Fibroblast of lung (primary cell): ENCODE data around the gene DARS1.

Experiments
- EZH2 ChIP-seq: IDR thresholded peaks from 2 replicates; pipeline ENCODE4 v1.5.1; 2012; ENCODE audit warnings: low read length, control low read depth, mild to moderate bottlenecking; ENCODE audit errors: missing control alignments
- TF ChIP-seq, protein P1 (sequence below), 2 donors: IDR thresholded peaks in 1 of 2; conservative IDR thresholded peaks in 1 of 2; 1 replicate in 1 of 2; 2 replicates in 1 of 2; pipeline ENCODE4 v1.5.1; 2011 to 2012; ENCODE audit warnings: low read length in 2 of 2, control low read depth in 1 of 2, inconsistent platforms in 1 of 2, low read depth in 1 of 2, mild to moderate bottlenecking in 1 of 2

DNA sequence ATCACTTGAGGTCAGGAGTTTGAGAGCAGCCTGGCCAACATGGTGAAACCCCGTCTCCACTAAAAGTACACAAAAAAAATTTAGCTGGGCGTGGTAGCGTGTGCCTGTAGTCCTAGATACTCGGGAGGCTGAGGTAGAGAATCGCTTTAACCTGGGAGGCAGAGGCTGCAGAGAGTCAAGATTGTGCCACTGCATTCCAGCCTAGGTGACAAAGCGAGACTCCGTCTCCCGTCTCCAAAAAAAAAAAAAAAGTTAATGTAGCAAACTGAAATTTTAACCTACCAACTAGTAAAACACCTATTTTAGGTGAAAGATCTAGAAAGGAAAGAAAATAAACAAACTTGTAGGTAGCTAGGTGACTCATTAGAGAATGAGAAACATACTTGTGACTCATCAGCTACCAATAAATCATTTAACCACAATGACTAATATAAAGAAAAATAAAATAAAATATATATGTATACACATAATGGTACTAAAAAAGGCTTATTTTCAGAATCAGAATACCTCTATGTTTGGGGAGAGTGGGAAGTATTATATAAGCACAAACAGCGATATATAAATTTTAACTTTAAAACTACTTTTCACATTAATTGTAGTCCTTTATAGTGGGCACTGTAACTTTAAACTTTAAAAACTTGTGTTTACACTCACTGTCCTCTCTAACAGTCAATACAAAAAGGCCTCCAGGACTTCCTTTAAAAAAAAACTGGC is 36.6 kb downstream of the DARS1 start:
- TF ChIP-seq, protein P1, sequence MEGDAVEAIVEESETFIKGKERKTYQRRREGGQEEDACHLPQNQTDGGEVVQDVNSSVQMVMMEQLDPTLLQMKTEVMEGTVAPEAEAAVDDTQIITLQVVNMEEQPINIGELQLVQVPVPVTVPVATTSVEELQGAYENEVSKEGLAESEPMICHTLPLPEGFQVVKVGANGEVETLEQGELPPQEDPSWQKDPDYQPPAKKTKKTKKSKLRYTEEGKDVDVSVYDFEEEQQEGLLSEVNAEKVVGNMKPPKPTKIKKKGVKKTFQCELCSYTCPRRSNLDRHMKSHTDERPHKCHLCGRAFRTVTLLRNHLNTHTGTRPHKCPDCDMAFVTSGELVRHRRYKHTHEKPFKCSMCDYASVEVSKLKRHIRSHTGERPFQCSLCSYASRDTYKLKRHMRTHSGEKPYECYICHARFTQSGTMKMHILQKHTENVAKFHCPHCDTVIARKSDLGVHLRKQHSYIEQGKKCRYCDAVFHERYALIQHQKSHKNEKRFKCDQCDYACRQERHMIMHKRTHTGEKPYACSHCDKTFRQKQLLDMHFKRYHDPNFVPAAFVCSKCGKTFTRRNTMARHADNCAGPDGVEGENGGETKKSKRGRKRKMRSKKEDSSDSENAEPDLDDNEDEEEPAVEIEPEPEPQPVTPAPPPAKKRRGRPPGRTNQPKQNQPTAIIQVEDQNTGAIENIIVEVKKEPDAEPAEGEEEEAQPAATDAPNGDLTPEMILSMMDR (conservative IDR thresholded peaks at IDR 0.05 in 1 of 2, IDR thresholded peaks at IDR 0.05 in 1 of 2; ENCODE audit: low read depth in 1 of 2, low read length in 2 of 2) = no peak
- no peak for TF ChIP-seq EZH2
